PFSK-1 (cell line): ENCODE results near the gene KIF5A.

Experiments used
- POLR2AphosphoS5 ChIP-seq: IDR thresholded peaks from 2 replicates; pipeline ENCODE4 v1.6.1; 2012; ENCODE audit warnings: low read depth, mild to moderate bottlenecking, control low read depth, low read length, moderate library complexity
- SIN3A ChIP-seq: IDR thresholded peaks from 2 replicates; pipeline ENCODE4 v1.6.1; 2012; ENCODE audit warnings: mild to moderate bottlenecking, low read length, moderate library complexity, borderline replicate concordance; ENCODE audit not compliant: insufficient read depth
- TAF1 ChIP-seq: IDR thresholded peaks from 2 replicates; pipeline ENCODE4 v1.6.1; 2012; ENCODE audit warnings: low read length, control low read depth, borderline replicate concordance; ENCODE audit not compliant: insufficient read depth
- TF ChIP-seq, protein P1 (sequence below), 2 experiments: IDR thresholded peaks; 2 replicates each; pipeline versions ENCODE4 v1.6.1 to v1.8.0; 2011 to 2012; ENCODE audit warnings: low read depth in 2 of 2, low read length in 2 of 2, control low read depth in 1 of 2, inconsistent platforms in 1 of 2, mild to moderate bottlenecking in 1 of 2, moderate library complexity in 1 of 2; ENCODE audit not compliant: insufficient read depth in 1 of 2

DNA sequence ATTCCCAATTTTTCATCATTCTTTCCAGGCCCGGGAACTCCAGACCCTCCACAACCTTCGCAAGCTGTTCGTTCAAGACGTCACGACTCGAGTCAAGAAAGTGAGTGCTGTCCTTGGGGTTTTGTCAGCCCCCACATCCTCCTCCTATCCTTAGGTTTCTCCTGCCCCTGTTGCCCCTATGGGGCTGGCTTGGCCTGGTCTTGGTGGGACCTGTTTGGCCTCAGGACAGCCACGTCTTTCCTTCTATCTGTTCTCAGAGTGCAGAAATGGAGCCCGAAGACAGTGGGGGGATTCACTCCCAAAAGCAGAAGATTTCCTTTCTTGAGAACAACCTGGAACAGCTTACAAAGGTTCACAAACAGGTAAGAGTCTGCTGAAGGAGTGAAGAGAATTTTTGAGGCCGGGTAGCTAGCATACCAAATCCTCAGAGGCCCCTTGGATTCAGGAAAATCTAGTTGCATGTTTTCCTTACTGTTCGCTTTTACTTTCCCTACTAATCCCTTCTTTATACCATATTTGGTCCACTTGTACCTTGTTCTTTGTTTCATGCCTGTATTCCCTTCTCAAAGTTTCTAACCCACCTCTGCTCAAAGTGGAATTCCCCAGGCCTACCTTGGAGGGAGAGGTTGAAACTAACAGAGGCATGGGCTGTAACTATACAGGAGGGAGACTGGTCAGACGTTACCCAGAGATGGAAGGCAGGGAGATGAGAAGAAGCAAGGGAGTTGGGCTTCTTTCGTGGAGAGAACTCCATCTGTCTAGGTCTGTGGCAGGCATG is 28.3 kb downstream of the KIF5A start:
- TF ChIP-seq TAF1 (no peak), POLR2AphosphoS5 (no peak), SIN3A (no peak)
- TF ChIP-seq, protein P1, sequence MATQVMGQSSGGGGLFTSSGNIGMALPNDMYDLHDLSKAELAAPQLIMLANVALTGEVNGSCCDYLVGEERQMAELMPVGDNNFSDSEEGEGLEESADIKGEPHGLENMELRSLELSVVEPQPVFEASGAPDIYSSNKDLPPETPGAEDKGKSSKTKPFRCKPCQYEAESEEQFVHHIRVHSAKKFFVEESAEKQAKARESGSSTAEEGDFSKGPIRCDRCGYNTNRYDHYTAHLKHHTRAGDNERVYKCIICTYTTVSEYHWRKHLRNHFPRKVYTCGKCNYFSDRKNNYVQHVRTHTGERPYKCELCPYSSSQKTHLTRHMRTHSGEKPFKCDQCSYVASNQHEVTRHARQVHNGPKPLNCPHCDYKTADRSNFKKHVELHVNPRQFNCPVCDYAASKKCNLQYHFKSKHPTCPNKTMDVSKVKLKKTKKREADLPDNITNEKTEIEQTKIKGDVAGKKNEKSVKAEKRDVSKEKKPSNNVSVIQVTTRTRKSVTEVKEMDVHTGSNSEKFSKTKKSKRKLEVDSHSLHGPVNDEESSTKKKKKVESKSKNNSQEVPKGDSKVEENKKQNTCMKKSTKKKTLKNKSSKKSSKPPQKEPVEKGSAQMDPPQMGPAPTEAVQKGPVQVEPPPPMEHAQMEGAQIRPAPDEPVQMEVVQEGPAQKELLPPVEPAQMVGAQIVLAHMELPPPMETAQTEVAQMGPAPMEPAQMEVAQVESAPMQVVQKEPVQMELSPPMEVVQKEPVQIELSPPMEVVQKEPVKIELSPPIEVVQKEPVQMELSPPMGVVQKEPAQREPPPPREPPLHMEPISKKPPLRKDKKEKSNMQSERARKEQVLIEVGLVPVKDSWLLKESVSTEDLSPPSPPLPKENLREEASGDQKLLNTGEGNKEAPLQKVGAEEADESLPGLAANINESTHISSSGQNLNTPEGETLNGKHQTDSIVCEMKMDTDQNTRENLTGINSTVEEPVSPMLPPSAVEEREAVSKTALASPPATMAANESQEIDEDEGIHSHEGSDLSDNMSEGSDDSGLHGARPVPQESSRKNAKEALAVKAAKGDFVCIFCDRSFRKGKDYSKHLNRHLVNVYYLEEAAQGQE (IDR thresholded peaks at IDR 0.05; ENCODE audit: insufficient read depth in 1 of 2, low read depth in 2 of 2, low read length in 2 of 2) = no peak
